D341Med (cell line): Measurements from ENCODE around the gene MARK4.

Source experiments
- DNase-seq: peaks from one replicate; pipeline ENCODE4 v3.0.0; 2012; ENCODE audit warnings: low spot score

The MARK4 gene

GRCh38 chr19:45275370-45275971 is 24.4 kb downstream of the MARK4 start:
- DNase-seq: peak; percentile 84

- peak; percentile 54 for DNase-seq
Observed at GRCh38 chr19:45276284-45276687, 25.2 kb downstream of the MARK4 start.

GRCh38 chr19:45278087-45278486 is 27.0 kb downstream of the MARK4 start:
- DNase-seq: peak; percentile 82

- no peak for DNase-seq
Observed at GRCh38 chr19:45279587-45280192, 28.6 kb downstream of the MARK4 start.

GRCh38 chr19:45280471-45280961 is 29.4 kb downstream of the MARK4 start:
- no peak for DNase-seq

GRCh38 chr19:45283443-45284033 is 32.5 kb downstream of the MARK4 start:
- no peak for DNase-seq

GRCh38 chr19:45290381-45290931 is 39.4 kb downstream of the MARK4 start:
- no peak for DNase-seq

- no peak for DNase-seq
Observed at GRCh38 chr19:45291834-45292233, 40.8 kb downstream of the MARK4 start.

- DNase-seq: no peak
Observed at GRCh38 chr19:45293682-45294081, 42.6 kb downstream of the MARK4 start.

- no peak for DNase-seq
Observed at GRCh38 chr19:45294291-45295029, 43.4 kb downstream of the MARK4 start.

- DNase-seq: no peak
Observed at GRCh38 chr19:45295873-45296272, 44.8 kb downstream of the MARK4 start.

GRCh38 chr19:45296355-45296754 is 45.3 kb downstream of the MARK4 start:
- DNase-seq: no peak

GRCh38 chr19:45297674-45298073 is 46.6 kb downstream of the MARK4 start:
- no peak for DNase-seq

- DNase-seq: no peak
Observed at GRCh38 chr19:45298264-45298663, 47.2 kb downstream of the MARK4 start.

- no peak for DNase-seq
Observed at GRCh38 chr19:45299719-45300118, 48.6 kb downstream of the MARK4 start.

GRCh38 chr19:45302416-45302815 is 51.3 kb downstream of the MARK4 start:
- DNase-seq: no peak

- no peak for DNase-seq
Observed at GRCh38 chr19:45303269-45304060, 52.4 kb downstream of the MARK4 start.

- DNase-seq: no peak
Observed at GRCh38 chr19:45304141-45304926, 53.3 kb downstream of the MARK4 start.

- no peak for DNase-seq
Observed at GRCh38 chr19:45305007-45305406, 53.9 kb downstream of the MARK4 start.

- no peak for DNase-seq
Observed at GRCh38 chr19:45305421-45305820, 54.4 kb downstream of the MARK4 start.

GRCh38 chr19:45306040-45306439 is 55.0 kb downstream of the MARK4 start:
- DNase-seq: no peak
